NCI-H2081 (cell line): Measurements from ENCODE around the gene REC114.
"Not testable (repeated sequence)": the region's sequence is repeated elsewhere in the genome, so short reads cannot be mapped to it uniquely, and the experiment has no call there.

Experiments
- DNase-seq, 2 experiments: peaks; one replicate each; lab custom pipeline; 2025; lab: John Stamatoyannopoulos, UW

Gene REC114, protein sequence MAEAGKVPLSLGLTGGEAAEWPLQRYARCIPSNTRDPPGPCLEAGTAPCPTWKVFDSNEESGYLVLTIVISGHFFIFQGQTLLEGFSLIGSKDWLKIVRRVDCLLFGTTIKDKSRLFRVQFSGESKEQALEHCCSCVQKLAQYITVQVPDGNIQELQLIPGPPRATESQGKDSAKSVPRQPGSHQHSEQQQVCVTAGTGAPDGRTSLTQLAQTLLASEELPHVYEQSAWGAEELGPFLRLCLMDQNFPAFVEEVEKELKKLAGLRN

DNA sequence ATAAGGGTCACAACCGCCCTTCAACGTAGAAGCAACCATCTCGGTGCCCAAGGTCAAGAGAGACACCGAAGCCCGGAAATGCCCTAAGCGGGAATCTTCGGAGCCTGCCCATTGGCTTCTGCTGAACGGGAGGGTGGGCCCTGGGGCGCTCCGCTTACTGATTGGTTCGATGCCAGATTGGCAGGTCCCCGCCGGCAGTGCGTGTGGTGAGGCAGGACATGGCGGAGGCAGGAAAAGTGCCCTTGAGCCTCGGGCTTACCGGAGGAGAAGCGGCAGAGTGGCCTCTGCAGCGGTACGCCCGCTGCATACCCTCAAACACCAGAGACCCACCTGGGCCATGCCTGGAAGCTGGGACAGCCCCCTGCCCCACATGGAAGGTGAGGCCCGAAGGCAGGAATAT lies at the start of gene REC114:
TSS of gene REC114 (plus strand) at position 197 of the 400 bp plus-strand sequence. CDS start at position 219, 22 bp downstream.
- no peak for DNase-seq

DNA sequence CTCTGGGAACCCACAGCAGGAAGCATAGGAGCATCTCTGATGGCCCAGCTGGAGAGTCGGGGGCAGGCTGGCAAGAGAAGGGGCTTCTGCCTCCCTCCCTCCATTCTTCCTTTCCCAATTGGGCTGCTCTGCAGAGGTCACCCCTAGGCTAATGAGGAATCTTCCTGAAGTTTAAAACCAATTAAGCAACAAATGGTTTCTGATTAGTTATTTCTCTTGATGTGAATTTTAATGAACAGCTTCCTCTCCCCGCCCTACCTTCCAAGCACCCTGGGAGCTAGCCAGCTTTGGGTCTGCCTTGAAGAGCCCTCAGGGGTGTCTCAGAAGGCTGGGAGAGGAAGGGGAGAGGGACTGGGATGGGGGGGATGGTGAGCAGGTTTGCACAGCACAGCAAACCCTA lies 49.6 kb upstream of the REC114 start:
- no peak for DNase-seq

DNA sequence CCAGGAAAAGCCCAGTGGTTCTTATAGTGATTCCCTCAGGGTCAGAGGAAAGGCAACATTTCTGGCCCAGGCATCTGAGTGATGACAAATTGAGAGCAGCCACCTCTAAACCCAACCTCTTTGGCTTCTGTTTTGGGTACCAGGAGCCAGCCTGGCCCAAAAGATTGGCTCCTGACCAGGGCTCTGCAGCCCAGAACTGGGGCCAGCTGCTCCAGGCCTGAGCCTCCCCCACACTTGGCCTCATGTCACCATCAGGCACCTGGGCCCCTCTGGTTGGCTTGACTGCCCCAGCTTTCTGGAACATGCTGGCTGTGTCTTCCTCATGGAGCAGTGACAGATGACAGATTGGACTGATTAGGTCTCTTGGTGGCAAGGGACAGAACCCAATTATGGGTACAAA lies 48.2 kb upstream of the REC114 start:
- DNase-seq, result no peak

DNA sequence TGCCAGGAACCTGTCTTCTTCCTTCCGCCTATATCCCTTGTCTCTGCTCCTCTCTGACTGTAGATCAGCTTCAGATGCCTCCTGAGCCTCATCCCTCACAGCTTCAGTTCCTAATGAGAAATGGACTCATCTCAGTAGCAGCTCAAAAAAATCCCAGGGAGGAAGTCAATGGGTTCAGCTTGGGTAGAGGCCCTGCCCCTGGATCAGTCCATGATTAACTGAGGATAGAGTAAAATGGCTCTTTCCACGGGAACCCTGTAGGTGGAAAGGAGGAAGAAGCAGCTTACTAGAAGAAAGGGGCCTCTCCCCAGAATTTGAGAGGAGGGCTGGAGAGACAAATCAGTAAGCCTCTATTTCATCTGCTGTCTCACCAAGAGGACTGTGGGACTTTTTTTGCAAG lies 47.3 kb upstream of the REC114 start:
- no peak for DNase-seq

DNA sequence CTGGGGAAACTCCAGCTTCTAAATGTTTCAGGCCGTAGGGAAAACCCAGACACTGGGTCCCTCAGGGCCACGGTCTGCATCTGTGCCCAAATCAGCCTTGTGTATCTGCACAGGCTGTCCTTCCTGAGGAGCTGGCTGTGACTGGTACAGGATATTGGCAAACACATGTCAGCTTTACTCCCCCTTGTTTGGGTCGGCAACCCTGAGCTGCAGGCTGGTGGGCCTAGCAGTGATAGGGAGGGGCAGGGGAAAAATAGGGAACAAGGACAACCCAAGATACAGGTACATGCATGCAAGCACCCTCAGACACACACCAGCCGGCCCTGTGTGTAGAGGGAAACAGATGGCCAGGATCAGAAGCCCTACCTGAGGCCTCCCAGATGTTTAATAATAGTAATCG lies 45.5 kb upstream of the REC114 start:
- DNase-seq, result no peak

DNA sequence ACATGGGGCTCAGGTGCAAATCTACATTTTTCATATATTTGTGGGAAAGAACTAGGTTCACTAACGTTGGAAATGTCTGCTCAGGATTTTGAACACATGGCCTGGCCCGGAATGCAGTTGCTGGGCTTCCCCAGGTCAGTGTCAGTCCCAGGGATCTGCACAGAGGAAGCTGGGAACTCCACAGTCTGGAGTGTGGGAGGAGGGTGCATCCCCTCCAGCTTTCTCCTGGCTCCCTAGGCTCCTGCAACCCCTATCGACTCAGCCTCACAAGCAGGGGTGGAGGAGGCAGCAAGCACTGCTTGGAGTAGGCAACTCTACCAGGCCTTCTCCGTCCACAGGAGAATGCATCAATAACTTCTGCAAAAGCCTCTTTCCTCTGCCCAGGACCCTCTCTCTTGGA lies 44.1 kb upstream of the REC114 start:
- DNase-seq, result no peak

DNA sequence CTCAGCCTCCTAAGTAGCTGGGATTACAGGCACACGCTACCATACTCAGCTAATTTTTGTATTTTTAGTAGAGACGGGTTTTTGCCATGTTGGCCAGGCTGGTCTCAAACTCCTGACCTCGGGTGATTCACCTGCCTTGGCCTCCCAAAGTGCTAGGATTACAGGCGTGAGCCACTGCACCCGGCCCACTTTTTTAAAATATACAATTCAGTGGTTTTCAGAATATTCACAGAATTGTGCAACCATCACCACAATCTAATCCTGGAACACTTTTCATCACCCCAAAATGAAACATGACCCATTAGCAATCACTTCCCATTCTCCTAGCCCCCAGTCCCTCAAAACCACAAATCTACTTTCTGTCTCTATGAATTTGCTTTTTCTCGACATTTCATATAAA lies 42.7 kb upstream of the REC114 start:
- not testable (repeated sequence) for DNase-seq

DNA sequence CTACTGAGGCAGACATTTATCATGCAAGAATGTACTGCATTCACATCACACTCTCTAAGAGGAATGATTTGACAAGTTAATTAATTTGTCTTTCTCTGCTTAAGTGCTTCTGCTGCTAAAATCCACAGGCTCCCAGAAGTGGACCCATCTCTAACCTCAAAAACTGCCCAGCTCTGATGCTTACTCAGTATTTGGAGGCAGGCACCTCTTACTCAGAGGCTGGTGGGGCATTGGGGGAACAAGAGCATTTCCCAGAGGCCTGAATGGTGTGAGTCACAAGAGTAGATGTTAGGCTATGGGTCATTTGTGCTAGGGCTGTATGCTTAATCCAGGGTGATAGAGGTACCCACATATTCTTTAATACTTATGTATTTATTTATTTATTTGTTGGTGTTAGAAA lies 39.8 kb upstream of the REC114 start:
- DNase-seq, result no peak

DNA sequence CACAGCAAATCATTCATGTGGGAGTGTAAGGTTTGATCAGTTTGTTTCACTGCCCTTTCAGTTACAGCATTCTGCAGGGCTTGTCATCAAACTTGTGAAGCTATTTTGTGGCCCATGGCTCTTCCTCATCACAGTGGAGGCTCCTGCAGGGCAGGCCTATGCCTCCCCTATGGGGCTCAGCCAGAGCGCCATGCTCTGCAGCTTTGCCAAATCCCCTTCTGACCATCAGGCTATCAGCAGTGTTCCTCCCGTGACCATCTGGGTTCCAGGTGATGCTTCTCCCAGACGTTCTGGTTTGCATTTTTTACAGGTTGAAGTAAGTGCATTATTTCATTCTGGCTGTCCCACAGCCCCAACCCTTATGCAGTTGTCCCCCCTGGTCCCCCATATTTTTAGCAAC lies 28.1 kb upstream of the REC114 start:
- DNase-seq, result no peak

DNA sequence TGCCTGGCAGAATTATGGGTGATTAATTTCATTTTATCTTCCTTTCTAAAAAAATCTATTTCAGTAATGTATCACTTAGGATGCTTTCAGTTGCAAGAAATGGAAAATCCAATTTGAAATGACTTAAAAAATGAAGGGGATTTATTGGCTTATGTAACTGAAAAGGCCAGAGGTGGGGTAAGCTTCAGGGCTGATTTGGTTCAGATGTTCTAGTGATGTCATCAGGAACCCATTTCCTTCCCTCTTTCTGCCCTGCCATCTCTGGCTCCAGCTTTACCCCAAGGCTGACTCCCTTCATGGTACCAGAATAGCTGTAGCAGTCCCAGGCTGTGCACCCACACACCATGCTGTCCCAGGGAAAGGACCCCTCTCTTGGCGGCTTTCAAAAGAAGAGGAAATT lies 18.5 kb upstream of the REC114 start:
- DNase-seq, result no peak

DNA sequence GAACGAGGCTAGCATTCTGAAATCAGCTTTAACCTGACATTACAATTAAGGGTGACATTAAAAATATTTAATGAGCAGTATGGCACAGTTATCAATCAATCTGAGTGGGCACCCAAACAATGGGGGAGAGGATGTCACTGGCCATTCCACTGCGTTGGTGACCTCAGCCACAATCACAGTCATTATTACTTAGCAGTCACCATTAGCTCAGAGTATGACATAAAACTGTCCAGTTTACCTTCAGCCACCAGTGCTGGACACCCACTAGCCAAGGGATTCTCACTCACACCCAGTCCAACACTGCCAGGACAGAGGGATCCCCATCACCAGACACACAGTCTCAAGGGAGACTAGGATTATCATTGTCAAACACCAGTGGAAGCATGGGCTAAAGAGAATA lies 17.5 kb upstream of the REC114 start:
- no peak for DNase-seq

DNA sequence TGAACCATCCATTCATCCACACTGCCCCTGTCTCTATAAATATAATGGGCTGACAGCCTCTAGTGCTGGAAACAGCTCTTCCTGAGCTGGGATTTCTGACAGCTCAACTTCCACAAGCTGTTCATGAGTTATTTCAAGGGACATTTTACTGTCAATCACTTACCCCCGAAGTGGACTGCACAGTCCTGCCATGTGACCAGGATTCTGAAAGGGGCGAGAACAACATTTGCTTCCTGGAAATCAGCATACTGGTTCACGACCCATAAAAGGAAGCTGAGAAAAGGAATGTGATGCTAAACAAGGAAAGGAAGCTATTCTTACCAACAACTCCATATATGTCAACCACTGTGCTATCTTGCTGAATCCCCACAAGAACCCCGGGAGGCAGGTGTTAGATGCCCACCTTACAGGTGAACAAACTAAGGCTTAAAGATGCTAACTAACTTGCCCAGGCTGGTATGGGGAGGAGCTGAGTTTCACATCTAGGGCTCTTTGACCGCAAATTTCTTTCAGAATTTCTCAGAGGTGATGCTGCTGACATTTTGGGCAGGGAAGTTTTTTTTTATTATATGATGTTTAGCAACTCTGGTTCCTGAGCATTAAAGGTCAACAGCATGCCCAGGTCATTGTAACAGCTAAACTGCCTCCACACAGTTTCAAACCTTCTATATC lies 16.5 kb upstream of the REC114 start:
- no peak for DNase-seq

DNA sequence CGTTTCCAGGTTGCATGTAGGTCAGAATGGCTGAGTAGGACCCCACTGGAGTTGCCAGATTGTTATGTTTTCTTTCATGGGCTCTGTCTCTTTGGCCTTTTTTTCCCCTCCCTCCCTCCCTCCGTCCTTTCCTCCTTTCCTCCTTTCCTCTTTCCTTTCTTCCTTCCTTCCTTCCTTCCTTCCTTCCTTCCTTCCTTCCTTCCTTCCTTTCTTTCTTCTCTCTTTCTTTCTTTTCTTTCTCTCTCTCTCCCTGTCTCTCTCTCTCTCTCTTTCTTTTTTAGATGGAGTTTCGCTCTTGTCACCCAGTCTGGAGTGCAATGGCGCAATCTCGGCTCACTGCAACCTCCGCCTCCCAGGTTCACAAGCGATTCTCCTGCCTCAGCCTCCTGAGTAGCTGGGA lies 11.6 kb upstream of the REC114 start:
- not testable (repeated sequence) for DNase-seq

DNA sequence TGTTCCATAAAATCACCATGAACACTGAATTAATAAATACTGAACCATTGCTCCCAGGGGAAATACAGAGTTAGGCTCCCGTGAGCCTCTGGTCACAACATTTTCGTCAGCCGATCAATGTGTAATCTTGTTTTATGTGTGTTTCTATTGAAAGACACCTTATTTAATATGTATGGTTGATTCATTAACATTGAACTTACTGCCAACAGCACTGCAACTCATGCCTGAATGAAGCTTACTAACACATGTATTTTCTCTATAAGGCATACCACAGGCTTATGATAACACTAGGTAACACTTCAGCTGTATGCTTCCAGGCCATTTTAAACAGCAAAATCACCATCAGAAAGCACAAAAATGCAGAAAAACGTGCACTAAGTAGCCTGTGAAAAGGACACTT lies 9.1 kb upstream of the REC114 start:
- DNase-seq, result no peak

DNA sequence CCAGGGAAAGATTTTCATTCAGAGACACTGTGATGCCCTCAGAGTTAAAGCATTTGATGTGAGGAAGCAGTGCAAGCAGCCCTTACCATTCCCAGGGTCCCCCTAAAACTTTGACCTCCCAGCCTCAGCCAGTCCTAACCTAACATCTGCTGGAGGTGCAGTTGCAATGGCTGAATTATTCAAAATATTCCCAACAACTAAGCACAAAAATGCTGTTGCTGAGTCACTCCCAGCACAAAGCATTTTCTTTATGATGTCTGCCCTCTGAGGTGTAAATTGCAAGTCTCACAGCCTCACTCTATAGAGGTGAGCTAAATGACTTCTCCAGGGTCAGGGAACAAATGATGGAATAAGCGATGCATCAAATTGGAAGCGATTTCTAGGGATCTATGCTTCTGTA lies 6.4 kb upstream of the REC114 start:
- DNase-seq, result no peak

DNA sequence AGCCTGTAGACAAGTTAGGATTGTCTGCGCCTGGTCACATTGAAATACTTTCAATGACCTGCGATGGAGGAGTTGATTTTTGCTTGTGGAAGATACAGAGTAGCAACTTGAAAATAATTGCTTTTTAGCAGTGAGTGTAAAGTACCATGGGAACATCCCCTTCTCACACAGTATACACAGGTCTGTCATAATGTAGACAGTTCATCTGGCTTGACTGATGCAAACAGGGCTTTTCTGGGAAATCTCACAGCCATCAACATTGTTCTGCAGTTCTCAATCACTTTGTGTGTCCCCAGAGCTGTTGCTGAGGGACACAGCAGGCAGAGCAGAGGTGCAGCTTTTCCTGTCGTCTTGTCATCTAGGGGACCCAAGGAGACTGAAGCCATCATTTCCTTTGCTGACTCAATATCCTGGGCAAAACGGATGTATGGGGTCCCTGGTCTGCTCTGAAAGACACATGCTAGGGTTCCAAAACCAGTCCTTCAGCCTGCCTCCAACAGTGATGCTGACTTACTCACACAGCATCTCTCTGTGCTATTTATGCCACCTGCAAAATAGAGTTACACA lies 5.3 kb upstream of the REC114 start:
- no peak for DNase-seq

DNA sequence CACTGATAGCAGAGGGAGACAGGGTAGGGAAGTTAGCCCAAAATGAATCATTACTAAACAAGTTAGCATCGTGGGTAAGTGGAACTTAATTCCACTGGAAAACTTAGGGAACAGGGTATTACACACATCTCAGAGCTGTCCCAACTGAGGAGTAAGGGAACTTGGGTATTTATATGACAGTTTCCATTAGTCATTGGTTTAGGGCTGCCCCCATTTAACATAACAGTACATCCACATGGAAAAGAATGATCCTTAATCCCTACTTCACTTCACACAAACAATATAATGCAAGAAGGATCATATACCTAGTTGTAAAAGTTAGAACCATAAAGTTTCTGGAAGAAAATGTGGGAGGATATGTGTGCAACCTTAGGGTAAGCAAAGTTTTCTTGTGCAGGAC lies 4.3 kb upstream of the REC114 start:
- DNase-seq, result no peak

DNA sequence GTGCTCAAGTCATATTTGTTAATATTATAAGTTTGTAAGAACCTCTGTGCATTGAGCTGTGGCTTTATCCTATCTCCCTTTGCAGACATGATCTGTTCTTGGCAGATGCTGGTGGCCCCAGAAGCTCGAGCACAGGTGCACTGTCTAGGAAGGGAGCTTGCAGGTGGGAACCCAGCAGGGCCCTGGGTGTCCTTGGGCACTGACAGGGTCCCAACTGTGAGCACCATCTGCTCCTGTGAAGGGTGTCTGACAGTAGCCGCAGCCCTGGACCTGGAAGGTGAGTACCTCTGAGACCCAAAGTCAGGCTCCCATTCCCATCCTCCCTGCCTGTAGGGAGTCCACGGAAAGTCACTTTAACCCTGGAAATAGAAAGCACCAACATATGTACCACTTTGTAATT lies 2.4 kb upstream of the REC114 start:
- peak in 1 of 2 experiments; percentile 31 for DNase-seq

DNA sequence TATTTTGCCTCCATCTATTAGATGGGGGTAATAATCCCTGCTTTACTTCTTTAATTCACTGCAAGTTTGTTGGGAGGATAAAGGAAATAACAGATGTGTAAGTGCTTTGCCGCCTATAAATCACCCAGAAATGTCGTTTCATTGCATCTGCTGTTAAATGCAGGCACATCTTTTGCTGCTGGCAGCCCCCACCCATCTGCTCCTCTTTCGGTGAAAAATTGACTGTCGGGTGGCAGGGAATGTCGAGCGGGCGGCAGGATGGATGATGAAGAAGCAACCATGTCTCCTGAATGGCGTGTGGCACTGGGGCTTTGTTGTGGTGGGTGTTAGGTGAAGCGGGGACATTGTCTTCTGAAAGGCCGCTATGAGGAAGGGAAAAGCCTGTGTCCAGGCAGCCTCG lies 543 bp upstream of the REC114 start:
- no peak for DNase-seq

DNA sequence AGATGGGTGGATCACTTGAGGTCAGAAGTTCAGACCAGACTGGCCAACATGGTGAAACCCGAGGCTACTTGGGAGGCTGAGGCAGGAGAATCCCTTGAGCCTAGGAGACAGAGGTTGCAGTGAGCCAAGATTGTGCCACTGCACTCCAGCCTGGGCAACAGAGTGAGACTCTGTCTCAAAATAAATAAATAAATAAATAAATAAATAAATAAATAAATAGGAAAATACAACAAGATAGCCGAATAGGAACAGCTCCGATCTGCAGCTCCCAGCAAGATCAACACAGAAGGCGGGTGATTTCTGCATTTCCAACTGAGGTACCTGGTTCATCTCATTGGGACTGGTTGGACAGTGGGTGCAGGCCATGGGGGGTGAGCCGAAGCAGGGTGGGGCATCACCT lies 4.5 kb downstream of the REC114 start:
- DNase-seq, result not testable (repeated sequence)

DNA sequence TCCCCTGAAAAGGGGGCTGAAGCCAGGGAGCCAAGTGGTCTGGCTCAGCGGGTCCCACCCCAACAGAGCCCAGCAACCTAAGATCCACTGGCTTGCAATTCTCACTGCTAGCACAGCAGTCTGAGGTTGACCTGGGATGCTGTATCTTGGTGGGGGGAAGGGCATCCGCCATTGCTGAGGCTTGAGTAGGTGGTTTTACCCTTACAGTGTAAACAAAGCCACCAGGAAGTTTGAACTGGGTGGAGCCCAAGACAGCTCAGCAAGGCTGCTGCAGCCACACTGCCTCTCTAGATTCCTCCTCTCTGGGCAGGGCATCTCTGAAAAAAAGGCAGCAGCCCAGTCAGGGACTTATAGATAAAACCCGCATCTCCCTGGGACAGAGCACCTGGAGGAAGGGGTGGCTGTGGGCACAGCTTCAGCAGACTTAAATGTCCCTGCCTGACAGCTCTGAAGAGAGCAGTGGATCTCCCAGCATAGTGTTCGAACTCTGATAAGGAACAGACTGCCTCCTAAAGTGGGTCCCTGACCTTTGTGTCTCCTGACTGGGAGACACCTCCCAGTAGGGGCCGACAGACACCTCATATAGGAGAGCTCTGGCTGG lies 5.3 kb downstream of the REC114 start:
- DNase-seq, result not testable (repeated sequence)

DNA sequence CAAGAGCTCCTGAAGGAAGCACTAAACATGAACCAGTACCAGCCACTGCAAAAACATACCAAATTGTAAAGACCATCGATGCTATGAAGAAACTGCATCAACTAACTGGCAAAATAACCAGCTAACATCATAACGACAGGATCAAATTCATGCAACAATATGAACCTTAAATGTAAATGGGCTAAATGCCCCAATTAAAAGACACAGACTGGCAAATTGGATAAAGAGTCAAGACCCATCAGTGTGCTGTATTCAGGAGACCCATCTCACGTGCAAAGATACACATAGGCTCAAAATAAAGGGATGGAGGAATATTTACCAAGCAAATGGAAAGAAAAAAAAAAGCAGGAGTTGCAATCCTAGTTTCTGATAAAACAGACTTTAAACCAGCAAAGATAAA lies 7.0 kb downstream of the REC114 start:
- not testable (repeated sequence) for DNase-seq

DNA sequence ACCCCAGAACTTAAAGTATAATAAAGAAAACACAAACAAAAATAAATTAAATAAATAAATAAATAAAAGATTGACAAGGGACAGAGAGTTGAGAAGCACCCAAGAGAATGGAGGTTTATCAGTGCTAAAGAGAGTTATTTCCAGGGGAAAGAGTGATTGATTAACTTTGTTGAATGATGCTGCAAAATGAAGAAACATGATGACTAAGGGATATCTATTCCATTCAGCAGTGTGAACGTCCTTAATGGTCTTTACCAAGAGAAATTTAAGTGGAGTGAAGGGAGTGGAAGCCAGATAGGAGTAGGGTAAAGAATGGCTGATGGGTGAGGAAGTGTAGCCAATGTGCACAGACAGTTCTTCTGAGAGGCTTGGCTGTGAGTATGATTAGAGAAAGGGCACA lies 11.1 kb downstream of the REC114 start:
- no peak for DNase-seq
